Nephron progenitor cell (in vitro differentiated cells): ENCODE measurements around the gene FRG2.
"Not testable (repeated sequence)": the region's sequence is repeated elsewhere in the genome, so short reads cannot be mapped to it uniquely, and the experiment has no call there.

ENCODE experiments used
- DNase-seq: peaks from one replicate; pipeline ENCODE4 v3.0.0; 2021
- H3K27ac Mint-ChIP-seq: 2 replicates; pipeline ENCODE4 v1.8.0; 2021; ENCODE audit warnings: mild to moderate bottlenecking, moderate library complexity, mixed read lengths
- H3K27me3 Mint-ChIP-seq: 2 replicates; pipeline ENCODE4 v1.8.0; 2021; ENCODE audit warnings: mild to moderate bottlenecking, low read depth, mixed read lengths; ENCODE audit not compliant: poor library complexity
- H3K36me3 Mint-ChIP-seq: 2 replicates; pipeline ENCODE4 v1.8.0; 2021; ENCODE audit warnings: low read depth, mixed read lengths
- H3K4me1 Mint-ChIP-seq: 2 replicates; pipeline ENCODE4 v1.8.0; 2021; ENCODE audit warnings: mixed read lengths
- H3K4me3 Mint-ChIP-seq: 2 replicates; pipeline ENCODE4 v1.8.0; 2021; ENCODE audit warnings: mild to moderate bottlenecking, moderate library complexity, mixed read lengths
- H3K9me3 Mint-ChIP-seq: 2 replicates; pipeline ENCODE4 v1.8.0; 2021; ENCODE audit warnings: mild to moderate bottlenecking, moderate library complexity, mixed read lengths
- CTCF ChIP-seq: fragments of 200-600 bp; sonication (generic); IDR thresholded peaks from 2 replicates; pipeline ENCODE4 v1.5.0; 2021; ENCODE audit warnings: antibody characterized with exemption

The FRG2 gene

GRCh38 chr4:189981970-189982369, 45.1 kb downstream of the FRG2 start:
- no peaks in the 10 kb centered on the region for H3K36me3 Mint-ChIP-seq
- no peak overlapping the region for H3K27ac Mint-ChIP-seq
- H3K4me3 Mint-ChIP-seq, result no peak overlapping the region
- no peak for TF ChIP-seq CTCF
- no peak for DNase-seq
- H3K27me3 Mint-ChIP-seq, result peaks cover 7% of the 10 kb centered on the region
- H3K4me1 Mint-ChIP-seq, result no peaks in the 10 kb centered on the region
- peaks cover 81% of the 10 kb centered on the region for H3K9me3 Mint-ChIP-seq

GRCh38 chr4:189980292-189980691, 46.8 kb downstream of the FRG2 start:
- H3K4me1 Mint-ChIP-seq, H3K36me3 Mint-ChIP-seq, H3K27me3 Mint-ChIP-seq, H3K27ac Mint-ChIP-seq, H3K4me3 Mint-ChIP-seq, DNase-seq: not testable (repeated sequence)
- peaks cover 75% of the 10 kb centered on the region for H3K9me3 Mint-ChIP-seq

- Mint-ChIP-seq H3K4me1 (no peaks in the 10 kb centered on the region), H3K4me3 (no peak overlapping the region), H3K27ac (no peak overlapping the region), H3K36me3 (no peaks in the 10 kb centered on the region), H3K27me3 (peaks cover 7% of the 10 kb centered on the region), H3K9me3 (peaks cover 76% of the 10 kb centered on the region)
- no peak for TF ChIP-seq CTCF
- DNase-seq, result no peak
These were observed 47.6 kb downstream of the FRG2 start for GRCh38 chr4:189979196-189980047.
